Panc1 (cell line): ENCODE data around the gene MTHFSD.

Experiments
- CTCF ChIP-seq: fragments of 450-650 bp; IDR thresholded peaks from 2 replicates; pipeline ENCODE4 v1.5.1; 2017; ENCODE audit warnings: mild to moderate bottlenecking
- POLR2AphosphoS5 ChIP-seq: IDR thresholded peaks from 2 replicates; pipeline ENCODE4 v1.6.1; 2012; ENCODE audit warnings: mild to moderate bottlenecking, low read depth, low read length, moderate library complexity
- REST ChIP-seq, 2 experiments: IDR thresholded peaks; 2 replicates each; pipeline ENCODE4 v1.6.1; 2011 to 2012; ENCODE audit warnings: low read depth in 2 of 2, control low read depth in 1 of 2, low read length in 1 of 2, mild to moderate bottlenecking in 1 of 2, moderate library complexity in 1 of 2; ENCODE audit not compliant: insufficient read depth in 1 of 2
- SIN3A ChIP-seq: IDR thresholded peaks from 2 replicates; pipeline ENCODE4 v1.6.1; 2012; ENCODE audit warnings: low read depth, mild to moderate bottlenecking, low read length, moderate library complexity, borderline replicate concordance; ENCODE audit not compliant: insufficient read depth
- TCF7L2 ChIP-seq: IDR thresholded peaks from 2 replicates; pipeline ENCODE4 v1.6.1; 2011; ENCODE audit warnings: mild to moderate bottlenecking, low read depth, low read length, inconsistent platforms

DNA sequence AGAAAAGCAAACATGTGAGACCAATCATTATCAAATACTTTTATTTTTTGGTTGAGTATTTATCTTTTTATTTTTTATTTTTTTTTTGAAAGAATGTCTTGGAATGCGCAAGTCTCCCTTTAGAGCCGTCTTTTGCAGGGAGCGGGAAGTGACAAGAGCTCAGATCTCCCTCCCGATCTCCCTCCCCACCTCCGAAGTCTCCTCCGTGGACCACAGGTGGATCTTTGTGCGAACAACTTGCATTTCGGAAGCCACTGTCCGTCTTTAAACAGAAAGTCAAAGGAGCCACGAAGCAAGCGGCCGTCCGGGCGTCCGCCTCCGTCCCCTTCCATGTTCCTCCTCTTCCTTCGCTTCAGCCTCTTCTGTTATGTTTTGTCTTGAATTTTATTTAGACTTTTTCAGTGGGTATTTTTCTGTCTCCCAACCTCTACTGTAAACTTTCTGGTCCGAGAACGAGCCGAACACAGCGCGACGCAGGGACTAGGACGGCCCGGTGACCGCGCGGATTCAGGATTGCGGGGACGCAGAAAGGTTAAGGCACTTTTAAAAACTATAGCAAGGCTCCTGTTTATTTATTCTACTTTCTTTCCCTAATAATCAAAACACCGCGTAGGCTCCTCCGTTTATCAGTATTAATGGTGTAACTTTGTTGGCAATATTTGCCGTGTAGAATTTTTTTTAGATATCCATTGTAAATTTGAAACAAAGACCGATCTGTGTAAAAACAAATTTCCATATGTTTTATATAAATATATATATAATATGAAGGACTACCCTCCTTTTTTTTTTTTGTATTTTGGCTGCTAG lies 41.4 kb downstream of the MTHFSD start:
- TF ChIP-seq TCF7L2 (no peak), CTCF (no peak), POLR2AphosphoS5 (no peak), SIN3A (no peak), REST (IDR thresholded peaks at IDR 0.05; ENCODE audit: insufficient read depth in 1 of 2, low read depth in 2 of 2, low read length in 1 of 2) (no peak)
